Type B pancreatic cell (in vitro differentiated cells): ENCODE measurements around the gene ATP1A1. TPM values are rescaled to one million over a fixed set of nuclear protein-coding genes. Genes with fewer than 3 reads are reported as not detected.
A peak's percentile ranks its signal among the peaks of the same experiment; 100 is the strongest.

ENCODE experiments used
- DNase-seq: peaks from one replicate; pipeline ENCODE4 v3.0.0; 2021; ENCODE audit warnings: mixed read lengths; ENCODE audit not compliant: unreplicated experiment; ENCODE audit errors: extremely low spot score
- H3K27ac Mint-ChIP-seq: 2 replicates; pipeline ENCODE4 v1.8.0; 2021; ENCODE audit warnings: mild to moderate bottlenecking, mixed read lengths
- H3K27me3 Mint-ChIP-seq: 2 replicates; pipeline ENCODE4 v1.8.0; 2021; ENCODE audit warnings: mixed read lengths
- H3K36me3 Mint-ChIP-seq: 2 replicates; pipeline ENCODE4 v1.8.0; 2021; ENCODE audit warnings: mixed read lengths
- H3K4me1 Mint-ChIP-seq: one replicate; pipeline ENCODE4 v1.8.0; 2021; ENCODE audit warnings: mixed read lengths; ENCODE audit not compliant: unreplicated experiment
- H3K4me3 Mint-ChIP-seq: 2 replicates; pipeline ENCODE4 v1.8.0; 2021; ENCODE audit warnings: mild to moderate bottlenecking, mixed read lengths
- H3K9me3 Mint-ChIP-seq: 2 replicates; pipeline ENCODE4 v1.8.0; 2021; ENCODE audit warnings: mixed read lengths
- total RNA-seq: library from RNA; stranded (reverse); gene quantifications from 2 replicates; pipeline ENCODE4 v1.2.1, GENCODE V29; 2021; ENCODE audit warnings: low replicate concordance
- TF ChIP-seq, protein P1 (sequence below): fragments of 200-600 bp; sonication (generic); conservative IDR thresholded peaks from 2 replicates; pipeline ENCODE4 v1.5.0; 2021; ENCODE audit warnings: antibody characterized with exemption, mild to moderate bottlenecking

Gene ATP1A1
- total RNA-seq, 1 donor from 2014 or later: 374 TPM

DNA sequence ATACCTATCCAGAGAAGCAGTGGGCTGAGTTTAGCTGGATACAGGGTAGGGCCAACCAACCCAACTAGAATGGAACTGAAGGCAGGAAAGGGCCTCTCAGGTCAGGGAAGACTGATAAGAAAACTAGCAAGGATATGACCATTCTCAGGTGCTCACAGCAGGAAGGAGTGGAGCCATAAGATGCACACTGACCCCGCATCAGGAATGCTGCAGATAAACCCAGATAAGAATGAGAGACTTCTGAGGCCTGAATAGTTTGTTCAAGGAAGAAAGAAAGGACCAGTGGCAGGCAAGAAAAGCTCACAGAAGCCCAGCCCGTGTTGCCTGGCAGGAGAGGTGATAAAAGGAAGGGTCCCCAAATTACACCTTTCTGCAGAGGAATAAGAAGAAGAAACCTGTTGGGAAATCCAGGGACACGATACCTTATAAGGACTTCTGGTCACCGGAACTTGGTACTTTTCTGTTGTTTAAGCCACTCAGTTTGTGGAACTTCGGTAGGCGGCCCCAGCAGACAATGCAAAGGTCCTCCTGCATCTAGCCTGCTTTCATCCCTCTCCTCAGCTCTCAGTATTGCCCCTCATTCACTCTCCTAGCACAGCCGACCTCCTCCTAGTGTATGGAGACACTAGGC, 58.9 kb downstream of the ATP1A1 start:
- Mint-ChIP-seq H3K4me3 (no peak overlapping the region), H3K36me3 (no peaks in the 10 kb centered on the region), H3K9me3 (no peaks in the 10 kb centered on the region), H3K4me1 (no peaks in the 10 kb centered on the region), H3K27ac (no peak overlapping the region), H3K27me3 (peaks cover 3% of the 10 kb centered on the region)
- DNase-seq: no peak
- TF ChIP-seq, protein P1, sequence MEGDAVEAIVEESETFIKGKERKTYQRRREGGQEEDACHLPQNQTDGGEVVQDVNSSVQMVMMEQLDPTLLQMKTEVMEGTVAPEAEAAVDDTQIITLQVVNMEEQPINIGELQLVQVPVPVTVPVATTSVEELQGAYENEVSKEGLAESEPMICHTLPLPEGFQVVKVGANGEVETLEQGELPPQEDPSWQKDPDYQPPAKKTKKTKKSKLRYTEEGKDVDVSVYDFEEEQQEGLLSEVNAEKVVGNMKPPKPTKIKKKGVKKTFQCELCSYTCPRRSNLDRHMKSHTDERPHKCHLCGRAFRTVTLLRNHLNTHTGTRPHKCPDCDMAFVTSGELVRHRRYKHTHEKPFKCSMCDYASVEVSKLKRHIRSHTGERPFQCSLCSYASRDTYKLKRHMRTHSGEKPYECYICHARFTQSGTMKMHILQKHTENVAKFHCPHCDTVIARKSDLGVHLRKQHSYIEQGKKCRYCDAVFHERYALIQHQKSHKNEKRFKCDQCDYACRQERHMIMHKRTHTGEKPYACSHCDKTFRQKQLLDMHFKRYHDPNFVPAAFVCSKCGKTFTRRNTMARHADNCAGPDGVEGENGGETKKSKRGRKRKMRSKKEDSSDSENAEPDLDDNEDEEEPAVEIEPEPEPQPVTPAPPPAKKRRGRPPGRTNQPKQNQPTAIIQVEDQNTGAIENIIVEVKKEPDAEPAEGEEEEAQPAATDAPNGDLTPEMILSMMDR: no peak

DNA sequence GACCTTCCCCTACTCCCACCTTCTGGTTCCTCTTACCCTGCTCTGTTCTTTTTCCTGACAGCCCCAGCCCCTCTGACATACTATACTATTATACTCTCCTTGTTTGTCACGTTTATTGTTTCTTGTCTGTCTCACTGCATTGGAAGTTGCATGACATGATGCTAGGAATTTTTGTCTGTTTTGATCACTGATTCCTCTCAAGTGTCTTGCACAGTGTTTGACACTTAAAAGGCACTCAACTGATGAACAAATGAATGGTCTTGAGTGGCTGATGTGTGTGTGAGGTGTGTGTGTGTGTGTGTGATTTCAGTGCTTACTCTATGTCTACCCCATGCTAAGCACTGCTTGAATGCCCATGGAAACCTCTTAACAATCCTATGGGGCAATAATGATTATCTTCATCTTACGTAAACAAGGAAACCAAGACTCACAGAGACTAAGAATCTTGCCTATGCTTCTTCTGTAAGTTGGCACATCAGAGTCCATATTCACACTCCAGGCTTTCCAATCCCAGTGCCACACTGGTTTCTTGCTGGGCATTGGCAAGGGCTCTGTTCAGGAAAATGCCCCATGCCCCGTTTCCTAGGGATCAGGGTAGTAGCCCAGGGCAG, 59.7 kb downstream of the ATP1A1 start:
- TF ChIP-seq, protein P1: no peak
- Mint-ChIP-seq H3K27me3 (peaks cover 2% of the 10 kb centered on the region), H3K9me3 (no peaks in the 10 kb centered on the region), H3K36me3 (no peaks in the 10 kb centered on the region), H3K4me1 (no peaks in the 10 kb centered on the region), H3K4me3 (no peak overlapping the region), H3K27ac (peak overlapping the region; percentile 2)
- DNase-seq: no peak

DNA sequence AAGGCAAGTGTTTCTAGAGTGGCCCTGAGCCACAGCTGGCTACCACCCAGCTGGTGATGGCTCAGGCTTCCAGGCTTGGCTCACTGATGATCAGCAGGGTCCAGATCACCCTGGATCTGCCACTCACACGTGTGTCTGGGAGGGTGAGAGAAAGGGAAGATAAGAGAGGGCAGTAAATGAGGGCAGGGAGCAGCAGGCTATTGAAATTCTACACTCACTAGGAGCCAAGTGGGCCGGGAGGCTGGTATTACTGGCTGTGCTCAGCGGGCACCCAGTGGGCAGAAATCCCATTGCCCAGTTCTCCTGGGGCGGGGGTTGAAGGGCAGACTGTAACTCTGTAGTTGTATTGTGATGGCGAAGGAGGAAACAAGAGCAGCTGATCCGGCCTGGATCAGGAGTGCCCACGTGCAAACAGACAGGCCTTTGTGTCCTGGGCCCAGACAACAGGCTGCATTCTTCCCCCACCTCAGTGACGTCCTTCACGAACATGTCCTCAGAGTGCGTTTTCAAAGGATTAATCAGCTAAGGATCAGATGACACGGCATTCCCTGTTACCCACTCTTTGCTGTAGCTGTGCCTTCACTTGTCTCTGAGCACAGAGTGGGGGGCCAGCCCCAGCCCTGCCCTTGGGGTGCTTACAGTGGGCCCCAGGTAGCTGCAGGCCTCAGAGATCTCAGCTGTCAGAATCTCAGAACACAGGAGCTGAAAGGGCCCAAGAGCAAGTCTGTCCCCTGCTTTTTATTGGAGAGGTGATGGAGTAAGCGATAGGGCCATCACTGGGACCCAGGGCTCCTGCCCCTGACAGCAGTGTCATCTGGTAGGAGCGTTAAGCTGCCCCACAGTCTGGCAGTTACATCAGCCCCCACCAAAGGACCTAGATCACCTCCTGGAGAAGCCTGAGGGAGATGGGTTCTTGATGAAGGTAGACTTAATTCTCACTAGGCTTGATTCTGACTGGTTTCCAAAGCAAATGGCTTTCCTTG, 60.5 kb downstream of the ATP1A1 start:
- H3K27me3 Mint-ChIP-seq: no peaks in the 10 kb centered on the region
- peak overlapping the region; percentile 2 for H3K27ac Mint-ChIP-seq
- no peaks in the 10 kb centered on the region for H3K4me1 Mint-ChIP-seq
- H3K4me3 Mint-ChIP-seq: no peak overlapping the region
- no peaks in the 10 kb centered on the region for H3K9me3 Mint-ChIP-seq
- TF ChIP-seq, protein P1: no peak
- no peaks in the 10 kb centered on the region for H3K36me3 Mint-ChIP-seq
- no peak for DNase-seq

DNA sequence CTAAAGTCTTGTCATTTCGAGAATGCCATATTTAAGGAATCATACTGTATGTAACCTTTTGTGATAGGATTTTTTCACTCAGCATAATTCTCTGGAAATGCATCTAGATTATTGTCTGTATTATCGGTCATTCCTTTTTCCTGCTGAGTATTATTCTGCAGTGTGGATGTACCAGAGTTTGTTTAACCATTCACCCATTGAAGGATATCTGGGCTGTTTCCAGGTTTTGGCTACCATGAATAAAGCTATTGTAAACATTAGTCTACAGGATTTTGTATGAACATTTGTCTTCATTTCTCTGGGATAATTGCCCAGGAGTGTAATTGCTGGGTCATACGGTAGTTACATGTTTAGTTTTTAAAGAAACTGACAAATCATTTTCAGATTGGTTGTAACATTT, 61.8 kb downstream of the ATP1A1 start:
- no peak for DNase-seq
- no peaks in the 10 kb centered on the region for H3K9me3 Mint-ChIP-seq
- H3K4me1 Mint-ChIP-seq: no peaks in the 10 kb centered on the region
- no peaks in the 10 kb centered on the region for H3K27me3 Mint-ChIP-seq
- TF ChIP-seq, protein P1: no peak
- H3K4me3 Mint-ChIP-seq: no peak overlapping the region
- no peak overlapping the region for H3K27ac Mint-ChIP-seq
- H3K36me3 Mint-ChIP-seq: no peaks in the 10 kb centered on the region

DNA sequence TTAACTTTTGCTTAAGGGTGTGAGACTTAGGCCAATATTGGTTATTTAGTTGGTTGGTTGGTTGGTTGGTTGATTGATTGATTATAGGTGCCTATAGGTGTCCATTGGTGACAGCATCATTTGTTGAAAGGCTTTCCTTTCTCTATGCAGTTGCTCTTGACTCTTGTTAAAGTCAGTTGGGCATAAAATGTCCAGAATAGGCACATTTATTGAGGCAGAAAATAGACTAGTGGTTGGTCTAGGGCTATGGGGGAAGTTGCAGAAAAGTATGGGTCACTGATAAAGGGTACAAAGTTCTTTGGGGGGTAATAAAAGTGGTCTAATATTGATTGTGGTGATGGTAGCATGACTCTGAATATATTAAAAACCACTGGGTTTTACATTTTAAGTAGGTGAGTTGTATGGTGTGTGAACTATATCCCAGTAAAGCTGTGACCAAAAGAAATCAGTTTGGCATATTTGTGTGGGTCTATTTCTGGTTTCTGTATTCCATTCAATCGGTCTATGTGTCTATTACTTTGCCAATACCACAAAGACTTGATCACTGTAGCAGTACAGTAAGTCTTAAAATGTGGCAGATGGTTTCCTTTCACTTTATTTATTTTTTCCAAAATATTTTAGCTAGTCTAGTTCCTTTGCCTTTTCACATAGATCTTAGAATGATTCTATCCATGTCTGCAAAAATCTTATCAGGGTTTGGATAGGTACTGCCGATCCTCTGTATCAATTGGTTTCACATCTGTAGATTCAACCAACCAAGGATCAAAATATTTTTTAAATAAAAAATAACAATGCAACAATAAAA, 63.0 kb downstream of the ATP1A1 start:
- Mint-ChIP-seq H3K9me3 (no peaks in the 10 kb centered on the region), H3K27me3 (no peaks in the 10 kb centered on the region), H3K4me1 (no peaks in the 10 kb centered on the region), H3K36me3 (no peaks in the 10 kb centered on the region), H3K27ac (no peak overlapping the region), H3K4me3 (no peak overlapping the region)
- TF ChIP-seq, protein P1: no peak
- DNase-seq: no peak
